ENCODE measurements around the gene MARCOL.
A peak's percentile ranks its signal among the peaks of the same experiment; 100 is the strongest.
"Not testable (repeated sequence)": the region's sequence is repeated elsewhere in the genome, so short reads cannot be mapped to it uniquely, and the experiment has no call there.

Gene MARCOL

DNA sequence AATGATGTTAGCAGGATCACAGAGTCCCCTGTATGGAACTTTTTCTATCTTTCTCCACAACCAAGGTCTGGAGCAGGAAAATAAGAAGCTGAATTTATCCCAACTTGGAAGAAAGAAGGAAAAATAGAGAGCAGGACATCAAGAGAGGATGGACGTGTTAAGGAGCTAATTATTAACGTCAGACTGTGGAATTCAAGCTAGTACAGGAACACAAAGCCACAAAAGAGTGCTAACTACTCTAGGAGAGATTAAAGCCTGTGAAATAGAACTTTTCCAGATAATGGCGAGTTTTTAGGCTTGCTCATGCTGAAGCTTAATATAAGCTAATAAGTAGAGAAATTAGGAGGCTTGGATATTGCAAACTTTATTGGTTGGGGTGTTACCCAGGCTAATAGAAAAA is 29.6 kb downstream of the MARCOL start:
- no peak for DNase-seq (ENCODE audit: low spot score)

- no peak for DNase-seq (ENCODE audit: low spot score)
These were observed 30.2 kb downstream of the MARCOL start, which contains the start of gene SPINK13 for GRCh38 chr5:148268566-148268965. TSS of gene SPINK13 (plus strand) at chr5:148268794. CDS start at chr5:148270073, 1,279 bp downstream.

- DNase-seq (ENCODE audit: low spot score): not testable (repeated sequence)
These were observed 36.8 kb downstream of the MARCOL start for GRCh38 chr5:148275129-148275528.

DNA sequence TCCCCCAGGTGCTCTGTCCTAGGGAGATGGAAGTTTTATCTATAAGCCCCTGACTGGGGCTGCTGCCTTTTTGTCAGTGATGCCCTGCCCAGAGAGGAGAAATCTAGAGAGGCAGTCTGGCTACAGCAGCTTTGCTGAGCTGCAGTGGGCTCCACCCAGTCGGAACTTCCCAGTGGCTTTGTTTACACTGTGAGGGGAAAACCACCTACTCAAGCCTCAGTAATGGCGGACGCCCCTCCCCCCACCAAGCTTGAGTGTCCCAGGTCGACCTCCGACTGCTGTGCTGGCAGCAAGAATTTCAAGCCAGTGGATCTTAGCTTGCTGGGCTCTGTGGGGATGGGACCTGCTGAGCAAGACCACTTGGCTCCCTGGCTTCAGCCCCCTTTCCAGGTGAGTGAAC is 42.6 kb downstream of the MARCOL start:
- not testable (repeated sequence) for DNase-seq (ENCODE audit: low spot score)

DNA sequence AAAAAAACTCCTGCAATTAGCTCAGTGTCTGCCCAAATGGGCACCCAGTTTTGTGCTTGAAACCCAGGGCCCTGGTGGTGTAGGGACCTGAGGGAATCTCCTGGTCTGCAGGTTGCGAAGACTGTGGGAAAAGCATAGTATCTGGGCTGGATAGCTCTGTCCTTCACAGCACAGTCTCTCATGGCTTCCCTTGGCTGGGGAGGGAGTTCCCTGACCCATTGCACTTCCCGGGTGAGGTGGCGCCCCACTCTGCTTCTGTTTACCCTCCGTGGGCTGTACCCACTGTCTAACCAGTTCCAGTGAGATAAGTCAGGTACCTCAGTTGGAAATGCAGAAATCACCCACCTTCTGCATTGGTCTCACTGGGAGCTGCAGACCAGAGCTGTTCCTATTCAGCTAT is 43.0 kb downstream of the MARCOL start:
- DNase-seq (ENCODE audit: low spot score): not testable (repeated sequence)

DNA sequence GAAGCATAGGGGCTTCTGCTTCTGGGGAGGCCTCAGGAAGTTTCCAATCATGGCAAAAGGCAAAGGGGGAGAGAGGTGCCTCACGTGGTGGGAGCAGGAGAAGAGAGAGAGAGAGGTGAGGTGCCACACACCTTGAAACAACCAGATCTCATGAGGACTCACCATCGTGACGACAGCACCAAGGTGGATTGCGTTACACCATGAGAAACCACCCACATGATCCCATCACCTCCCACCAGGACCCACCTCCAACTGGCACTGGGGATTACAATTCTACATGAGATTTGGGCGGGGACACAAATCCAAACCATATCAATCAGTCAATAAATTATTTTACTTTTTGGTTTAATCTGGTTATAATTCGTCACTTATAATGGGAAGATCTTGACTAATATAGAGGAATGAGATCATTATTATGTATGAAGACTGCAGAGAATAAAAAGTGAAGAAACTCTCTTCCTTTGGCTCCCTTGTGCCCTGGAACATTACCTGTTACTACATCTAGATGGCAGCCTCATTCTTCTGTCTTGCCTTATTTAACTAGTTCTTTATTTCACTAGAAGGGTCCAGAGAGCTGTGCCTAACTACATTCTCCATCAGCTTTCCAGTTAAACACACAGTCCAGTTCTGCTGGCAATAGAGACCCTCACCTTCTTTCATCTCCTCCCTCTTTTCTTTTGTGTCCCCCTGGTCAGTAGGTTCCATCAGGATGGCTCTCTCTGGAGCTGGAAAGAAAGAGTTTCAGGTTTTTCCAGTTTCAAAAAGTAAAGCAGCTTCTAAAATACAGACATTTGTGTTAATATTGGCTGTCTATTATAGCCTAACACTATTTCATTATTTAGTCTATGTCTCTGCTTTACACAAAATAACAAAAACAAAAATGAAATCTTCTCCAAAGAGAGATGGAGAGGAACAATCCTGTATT is 52.2 kb downstream of the MARCOL start:
- peak; percentile 34 for DNase-seq (ENCODE audit: low spot score)

Measured in globus pallidus (tissue), 1 donor.